ENCODE measurements around the gene KIF6.
A peak's percentile ranks its signal among the peaks of the same experiment; 100 is the strongest.

Gene KIF6

DNA sequence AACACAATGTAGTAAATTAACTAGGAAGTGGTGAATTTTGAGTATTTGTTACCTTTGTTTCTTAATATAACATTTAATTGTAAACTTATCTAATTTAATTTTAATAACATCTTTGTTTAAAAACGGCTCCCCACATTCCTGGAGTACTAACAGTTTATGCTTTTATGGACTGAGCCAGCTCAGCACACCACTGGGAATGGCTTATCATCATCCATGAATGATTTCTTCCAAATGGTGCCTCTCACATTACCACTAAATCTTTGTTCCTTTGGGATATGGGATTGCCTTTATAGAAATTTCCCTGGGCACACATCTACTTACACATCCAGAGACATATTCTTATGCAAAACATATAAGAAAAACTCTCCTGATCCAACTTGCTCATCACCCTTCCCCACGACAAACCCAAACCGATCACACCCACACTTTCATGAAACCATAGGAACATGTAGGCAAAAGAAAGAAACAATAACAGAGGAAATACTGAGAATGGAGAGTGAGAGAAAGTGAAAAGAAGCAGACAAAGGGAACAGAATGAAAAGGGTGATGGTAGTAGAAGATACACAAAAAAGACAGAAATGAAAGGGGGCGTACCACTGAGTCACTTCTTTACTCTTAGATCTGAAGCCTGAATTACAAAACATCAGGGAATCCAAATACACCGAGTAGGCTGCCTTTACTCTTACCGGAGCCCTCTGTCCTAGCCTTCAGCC is 344.2 kb downstream of the KIF6 start:
- in situ Hi-C loops (cut with HindIII; ENCODE audit: low sequenced_read_pairs) = no loop called here
- H3K4me3 ChIP-seq (ENCODE audit: low read depth, low read length) = no peak overlapping the region
- no peak for DNase-seq (ENCODE audit: low read depth, low spot score)
- TF ChIP-seq, protein P1, sequence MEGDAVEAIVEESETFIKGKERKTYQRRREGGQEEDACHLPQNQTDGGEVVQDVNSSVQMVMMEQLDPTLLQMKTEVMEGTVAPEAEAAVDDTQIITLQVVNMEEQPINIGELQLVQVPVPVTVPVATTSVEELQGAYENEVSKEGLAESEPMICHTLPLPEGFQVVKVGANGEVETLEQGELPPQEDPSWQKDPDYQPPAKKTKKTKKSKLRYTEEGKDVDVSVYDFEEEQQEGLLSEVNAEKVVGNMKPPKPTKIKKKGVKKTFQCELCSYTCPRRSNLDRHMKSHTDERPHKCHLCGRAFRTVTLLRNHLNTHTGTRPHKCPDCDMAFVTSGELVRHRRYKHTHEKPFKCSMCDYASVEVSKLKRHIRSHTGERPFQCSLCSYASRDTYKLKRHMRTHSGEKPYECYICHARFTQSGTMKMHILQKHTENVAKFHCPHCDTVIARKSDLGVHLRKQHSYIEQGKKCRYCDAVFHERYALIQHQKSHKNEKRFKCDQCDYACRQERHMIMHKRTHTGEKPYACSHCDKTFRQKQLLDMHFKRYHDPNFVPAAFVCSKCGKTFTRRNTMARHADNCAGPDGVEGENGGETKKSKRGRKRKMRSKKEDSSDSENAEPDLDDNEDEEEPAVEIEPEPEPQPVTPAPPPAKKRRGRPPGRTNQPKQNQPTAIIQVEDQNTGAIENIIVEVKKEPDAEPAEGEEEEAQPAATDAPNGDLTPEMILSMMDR (IDR thresholded peaks at IDR 0.05; ENCODE audit: low read depth, low read length) = no peak

DNA sequence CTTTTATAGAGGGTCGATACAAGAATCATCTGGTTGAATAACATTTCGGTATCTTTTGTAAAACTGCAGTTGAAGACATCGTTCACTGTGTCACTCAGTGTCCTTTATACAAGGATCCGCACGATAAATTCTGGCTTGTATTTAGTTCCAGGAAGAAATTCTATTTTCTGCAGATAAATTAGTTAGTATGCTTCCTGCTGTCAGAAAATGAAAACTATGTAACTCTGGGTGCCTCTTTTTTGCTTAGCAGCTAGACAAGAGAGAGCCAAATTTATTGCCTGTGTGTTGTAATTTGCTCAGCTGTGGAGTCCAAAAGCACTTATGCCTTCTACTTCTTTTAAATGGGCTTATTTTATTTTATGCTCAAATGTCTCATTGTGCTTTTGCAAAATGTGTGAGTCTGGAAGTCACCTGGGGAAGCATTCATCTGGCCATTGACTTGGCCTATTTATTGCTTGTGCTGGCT is 346.2 kb downstream of the KIF6 start:
- in situ Hi-C loops (cut with HindIII; ENCODE audit: low sequenced_read_pairs) = no loop called here
- no peak for DNase-seq (ENCODE audit: low read depth, low spot score)
- no peak overlapping the region for H3K4me3 ChIP-seq (ENCODE audit: low read depth, low read length)
- TF ChIP-seq, protein P1 (IDR thresholded peaks at IDR 0.05; ENCODE audit: low read depth, low read length) = no peak

DNA sequence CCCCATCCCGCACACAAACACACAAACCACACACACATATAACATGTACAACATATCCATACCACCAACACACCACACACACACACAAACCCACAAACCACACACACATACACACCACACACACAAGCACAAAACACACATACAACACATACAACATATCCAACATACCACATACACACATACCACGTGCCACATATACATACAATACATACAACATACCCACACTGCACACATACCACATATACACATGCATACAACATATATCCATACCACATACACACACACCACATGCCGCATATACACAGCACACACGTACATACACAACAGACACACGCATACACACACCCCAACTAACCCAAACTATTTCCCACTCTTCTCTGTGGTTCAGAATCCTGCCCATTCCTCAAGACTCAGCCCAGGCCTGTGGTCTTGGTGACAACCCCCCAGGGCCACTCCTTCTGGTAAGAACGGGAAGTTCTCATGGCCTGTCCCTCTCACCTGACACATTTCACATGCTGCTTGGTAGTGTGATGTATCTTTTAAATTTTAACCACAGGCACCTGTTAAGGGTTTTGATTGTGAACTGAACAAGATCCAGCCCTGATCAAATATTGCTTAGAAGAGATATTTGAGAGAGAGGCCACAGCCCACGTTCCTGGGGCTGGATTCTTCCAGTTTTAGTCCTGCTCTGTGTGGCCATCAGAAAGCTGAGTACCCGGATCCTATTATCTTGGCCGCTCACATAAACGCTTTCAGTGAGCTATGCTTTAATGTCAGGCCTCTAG is 346.8 kb downstream of the KIF6 start:
- in situ Hi-C loops (cut with HindIII; ENCODE audit: low sequenced_read_pairs) = no loop called here
- H3K4me3 ChIP-seq (ENCODE audit: low read depth, low read length) = no peak overlapping the region
- DNase-seq (ENCODE audit: low read depth, low spot score) = no peak
- TF ChIP-seq, protein P1 (IDR thresholded peaks at IDR 0.05; ENCODE audit: low read depth, low read length) = no peak

DNA sequence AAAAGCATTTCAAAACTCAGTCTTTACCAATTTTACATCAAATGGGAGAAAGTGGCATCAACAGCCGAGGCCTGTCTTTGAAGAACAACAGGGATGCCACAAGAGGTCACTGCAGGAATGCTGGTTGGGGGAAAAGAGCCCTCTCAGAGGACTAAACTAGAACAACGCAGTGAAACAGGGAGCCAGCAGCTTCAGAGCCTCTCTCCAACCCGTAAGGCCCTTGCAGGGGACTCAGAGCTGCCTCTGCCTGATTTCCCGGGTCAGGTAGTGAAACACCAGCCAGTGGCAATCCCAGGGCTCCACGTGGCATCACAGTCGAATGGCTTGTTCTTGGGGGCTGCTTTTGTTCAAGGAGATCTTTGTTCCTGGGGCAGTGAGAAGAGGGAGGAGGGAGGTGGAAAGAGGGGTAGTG is 347.7 kb downstream of the KIF6 start:
- no peak overlapping the region for H3K4me3 ChIP-seq (ENCODE audit: low read depth, low read length)
- TF ChIP-seq, protein P1 (IDR thresholded peaks at IDR 0.05; ENCODE audit: low read depth, low read length) = peak; percentile 74
- peak; percentile 76 for DNase-seq (ENCODE audit: low read depth, low spot score)
- in situ Hi-C loops (cut with HindIII; ENCODE audit: low sequenced_read_pairs) = no loop called here

DNA sequence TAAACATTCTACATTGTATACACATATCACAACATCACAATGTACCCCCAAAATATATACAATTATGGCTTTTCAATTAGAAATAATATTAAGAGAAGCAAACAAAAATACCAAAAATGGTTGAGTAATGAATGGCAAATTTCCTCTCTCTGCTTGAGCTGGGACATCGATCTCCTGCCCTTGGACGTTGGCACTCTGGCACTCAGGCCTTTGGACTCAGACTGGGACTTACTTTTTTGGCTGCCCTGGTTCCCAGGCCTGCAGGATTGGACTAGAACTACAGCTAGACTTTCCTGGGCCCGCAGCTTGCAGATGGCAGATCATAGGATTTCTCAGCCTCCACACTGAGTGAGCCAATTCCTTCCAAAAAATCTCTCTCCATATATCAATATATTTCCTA is 349.8 kb downstream of the KIF6 start:
- in situ Hi-C loops (cut with HindIII; ENCODE audit: low sequenced_read_pairs) = no loop called here
- TF ChIP-seq, protein P1 (IDR thresholded peaks at IDR 0.05; ENCODE audit: low read depth, low read length) = no peak
- H3K4me3 ChIP-seq (ENCODE audit: low read depth, low read length) = no peak overlapping the region
- DNase-seq (ENCODE audit: low read depth, low spot score) = no peak

DNA sequence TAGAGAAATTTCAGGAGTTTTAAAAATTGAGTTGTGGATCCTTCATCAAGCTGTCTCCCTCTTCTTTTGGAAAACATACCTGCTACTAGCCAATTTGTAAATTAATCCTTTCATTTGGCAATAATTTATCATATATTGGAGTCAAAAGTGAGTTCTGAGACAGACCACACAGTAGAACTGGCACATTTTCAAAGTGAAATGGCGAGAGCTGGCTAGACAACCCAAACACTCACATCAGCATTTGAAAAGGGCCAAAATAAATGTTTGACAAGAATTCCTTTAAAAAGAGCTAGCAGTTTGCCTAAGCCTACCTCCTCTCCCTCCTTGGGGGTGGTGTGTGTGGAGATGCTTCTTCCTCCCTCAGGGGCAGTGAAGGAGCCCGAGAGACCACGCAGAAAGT is 354.8 kb downstream of the KIF6 start:
- DNase-seq (ENCODE audit: low read depth, low spot score) = no peak
- in situ Hi-C loops (cut with HindIII; ENCODE audit: low sequenced_read_pairs) = no loop called here
- TF ChIP-seq, protein P1 (IDR thresholded peaks at IDR 0.05; ENCODE audit: low read depth, low read length) = no peak
- no peak overlapping the region for H3K4me3 ChIP-seq (ENCODE audit: low read depth, low read length)

Data from astrocyte of the spinal cord (primary cell).